KMS-11 (cell line): ENCODE results near the gene GIMAP2.
"Not testable (repeated sequence)": the region's sequence is repeated elsewhere in the genome, so short reads cannot be mapped to it uniquely, and the experiment has no call there.

ENCODE experiments used
- H2AFZ ChIP-seq: fragments of 200-600 bp; sonication (generic); 2 replicates; pipeline ENCODE4 v1.6.1; 2016; ENCODE audit warnings: antibody characterized with exemption, mixed run types, low read depth
- H3K27ac ChIP-seq: fragments of 200-600 bp; sonication (generic); 2 replicates; pipeline ENCODE4 v1.6.1; 2016; ENCODE audit warnings: mild to moderate bottlenecking, mixed run types
- H3K27me3 ChIP-seq: fragments of 200-600 bp; sonication (generic); 2 replicates; pipeline ENCODE4 v1.6.1; 2017; ENCODE audit warnings: mild to moderate bottlenecking, low read depth, mixed run types, moderate library complexity; ENCODE audit not compliant: insufficient read depth
- H3K36me3 ChIP-seq: fragments of 200-600 bp; sonication (generic); 2 replicates; pipeline ENCODE4 v1.6.1; 2017; ENCODE audit warnings: mild to moderate bottlenecking, mixed run types; ENCODE audit not compliant: insufficient read depth
- H3K4me1 ChIP-seq: fragments of 200-600 bp; sonication (generic); 2 replicates; pipeline ENCODE4 v1.6.1; 2016; ENCODE audit warnings: mild to moderate bottlenecking, low read depth, mixed run types; ENCODE audit not compliant: poor library complexity, severe bottlenecking
- H3K4me2 ChIP-seq: fragments of 200-600 bp; sonication (generic); 2 replicates; pipeline ENCODE4 v1.7.0; 2016; ENCODE audit warnings: mild to moderate bottlenecking, mixed run types
- H3K4me3 ChIP-seq: fragments of 200-600 bp; sonication (generic); IDR thresholded peaks from 2 replicates; pipeline ENCODE4 v1.6.1; 2017; ENCODE audit warnings: low read depth, low read length, mixed read lengths; ENCODE audit not compliant: insufficient read depth
- H3K79me2 ChIP-seq: fragments of 200-600 bp; sonication (generic); 2 replicates; pipeline ENCODE4 v1.6.1; 2016; ENCODE audit warnings: low read depth, mixed run types; ENCODE audit not compliant: insufficient read depth
- H3K9ac ChIP-seq: fragments of 200-600 bp; sonication (generic); 2 replicates; pipeline ENCODE4 v1.6.1; 2016; ENCODE audit warnings: mild to moderate bottlenecking, mixed run types
- H4K20me1 ChIP-seq: fragments of 200-600 bp; sonication (generic); 2 replicates; pipeline ENCODE4 v1.6.1; 2016; ENCODE audit warnings: mild to moderate bottlenecking, mixed run types; ENCODE audit not compliant: insufficient read depth
- TF ChIP-seq, protein P1 (sequence below): fragments of 200-600 bp; sonication (generic); conservative IDR thresholded peaks from 2 replicates; pipeline ENCODE4 v1.6.1; 2017; ENCODE audit warnings: low read depth, mild to moderate bottlenecking, antibody characterized with exemption, low read length, moderate library complexity, mixed read lengths

The GIMAP2 gene

DNA sequence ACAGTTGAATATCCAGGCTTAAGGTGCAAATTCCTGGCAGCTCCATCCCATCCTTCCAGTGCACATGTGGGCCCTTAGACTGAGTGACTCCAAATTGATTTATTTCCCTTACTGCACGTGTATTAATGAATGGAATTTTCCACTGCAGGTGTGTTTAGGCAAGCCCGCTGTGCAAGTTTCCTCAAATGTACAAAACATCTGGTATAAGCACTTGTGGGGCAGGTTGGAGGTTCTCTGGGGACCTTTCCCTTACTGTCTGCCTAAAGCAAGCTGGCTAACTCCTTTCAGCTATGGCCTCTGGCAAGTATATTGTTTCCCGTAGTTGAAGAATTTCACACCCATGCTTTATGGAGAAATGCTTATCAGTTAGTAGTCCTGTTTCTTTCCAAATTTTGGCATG lies 28.0 kb upstream of the GIMAP2 start:
- no peaks in the 10 kb centered on the region for H4K20me1 ChIP-seq
- H2AFZ ChIP-seq, result no peak overlapping the region
- no peak overlapping the region for H3K27ac ChIP-seq
- no peak overlapping the region for H3K9ac ChIP-seq
- H3K4me1 ChIP-seq, result no peaks in the 10 kb centered on the region
- no peaks in the 10 kb centered on the region for H3K79me2 ChIP-seq
- H3K4me3 ChIP-seq, result no peak overlapping the region
- no peaks in the 10 kb centered on the region for H3K27me3 ChIP-seq
- TF ChIP-seq, protein P1, sequence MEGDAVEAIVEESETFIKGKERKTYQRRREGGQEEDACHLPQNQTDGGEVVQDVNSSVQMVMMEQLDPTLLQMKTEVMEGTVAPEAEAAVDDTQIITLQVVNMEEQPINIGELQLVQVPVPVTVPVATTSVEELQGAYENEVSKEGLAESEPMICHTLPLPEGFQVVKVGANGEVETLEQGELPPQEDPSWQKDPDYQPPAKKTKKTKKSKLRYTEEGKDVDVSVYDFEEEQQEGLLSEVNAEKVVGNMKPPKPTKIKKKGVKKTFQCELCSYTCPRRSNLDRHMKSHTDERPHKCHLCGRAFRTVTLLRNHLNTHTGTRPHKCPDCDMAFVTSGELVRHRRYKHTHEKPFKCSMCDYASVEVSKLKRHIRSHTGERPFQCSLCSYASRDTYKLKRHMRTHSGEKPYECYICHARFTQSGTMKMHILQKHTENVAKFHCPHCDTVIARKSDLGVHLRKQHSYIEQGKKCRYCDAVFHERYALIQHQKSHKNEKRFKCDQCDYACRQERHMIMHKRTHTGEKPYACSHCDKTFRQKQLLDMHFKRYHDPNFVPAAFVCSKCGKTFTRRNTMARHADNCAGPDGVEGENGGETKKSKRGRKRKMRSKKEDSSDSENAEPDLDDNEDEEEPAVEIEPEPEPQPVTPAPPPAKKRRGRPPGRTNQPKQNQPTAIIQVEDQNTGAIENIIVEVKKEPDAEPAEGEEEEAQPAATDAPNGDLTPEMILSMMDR, result no peak
- H3K4me2 ChIP-seq, result no peak overlapping the region
- no peaks in the 10 kb centered on the region for H3K36me3 ChIP-seq

DNA sequence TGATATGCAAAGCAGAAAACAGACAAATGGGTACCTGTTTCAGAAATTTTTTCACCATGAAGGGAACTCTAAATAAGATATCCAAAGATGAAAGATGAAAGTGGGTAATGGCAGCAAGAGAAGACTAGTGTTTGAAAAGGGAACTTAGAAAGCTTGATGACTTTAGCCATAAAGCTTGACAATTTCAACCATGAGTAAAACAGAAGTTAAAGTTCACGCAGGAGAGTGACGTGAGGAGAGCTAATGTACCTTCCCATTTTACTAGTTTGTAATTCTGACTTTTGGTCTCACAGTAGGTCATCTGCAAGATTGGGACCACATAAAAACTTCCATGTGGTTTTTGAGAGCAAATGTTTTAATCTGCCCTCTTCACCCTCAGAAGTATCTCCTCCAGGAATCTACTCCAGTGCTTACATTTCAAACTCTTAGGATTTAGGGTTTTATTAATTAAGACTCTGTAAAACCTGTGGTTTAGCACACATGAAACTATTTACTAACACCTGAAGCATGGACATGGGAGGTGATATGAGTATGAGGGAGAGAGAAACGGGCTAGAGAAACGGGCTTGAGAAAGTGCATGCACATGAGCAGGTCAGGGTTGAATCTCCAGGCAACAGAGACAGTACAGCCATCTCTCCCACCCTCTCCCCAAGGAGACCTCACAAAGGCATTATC lies 24.4 kb upstream of the GIMAP2 start:
- no peak overlapping the region for H2AFZ ChIP-seq
- TF ChIP-seq, protein P1, result no peak
- no peaks in the 10 kb centered on the region for H3K4me1 ChIP-seq
- H4K20me1 ChIP-seq, result no peaks in the 10 kb centered on the region
- no peaks in the 10 kb centered on the region for H3K36me3 ChIP-seq
- H3K9ac ChIP-seq, result no peak overlapping the region
- H3K4me2 ChIP-seq, result no peak overlapping the region
- H3K4me3 ChIP-seq, result no peak overlapping the region
- H3K27ac ChIP-seq, result no peak overlapping the region
- no peaks in the 10 kb centered on the region for H3K79me2 ChIP-seq
- no peaks in the 10 kb centered on the region for H3K27me3 ChIP-seq

DNA sequence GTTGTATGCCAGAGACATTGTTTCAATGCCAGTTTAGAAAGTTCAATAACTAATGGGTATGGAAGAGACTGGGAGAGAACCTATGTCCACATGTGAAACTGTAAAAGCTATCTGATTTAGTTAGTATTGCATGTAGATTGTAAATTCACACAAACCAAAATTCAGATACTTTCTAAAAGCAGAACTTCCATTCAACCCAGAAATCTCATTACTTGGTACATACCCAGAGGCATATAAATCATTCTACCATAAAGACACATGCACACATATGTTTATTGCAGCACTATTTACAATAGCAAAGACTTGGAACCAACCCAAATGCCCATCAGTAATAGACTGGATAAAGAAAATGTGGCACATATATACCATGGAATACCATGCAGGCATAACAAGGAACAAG lies 22.7 kb upstream of the GIMAP2 start:
- H3K27ac ChIP-seq, H3K4me3 ChIP-seq, H3K9ac ChIP-seq, H4K20me1 ChIP-seq, H3K27me3 ChIP-seq, H2AFZ ChIP-seq, H3K4me1 ChIP-seq, H3K36me3 ChIP-seq, H3K79me2 ChIP-seq, H3K4me2 ChIP-seq: not testable (repeated sequence)

DNA sequence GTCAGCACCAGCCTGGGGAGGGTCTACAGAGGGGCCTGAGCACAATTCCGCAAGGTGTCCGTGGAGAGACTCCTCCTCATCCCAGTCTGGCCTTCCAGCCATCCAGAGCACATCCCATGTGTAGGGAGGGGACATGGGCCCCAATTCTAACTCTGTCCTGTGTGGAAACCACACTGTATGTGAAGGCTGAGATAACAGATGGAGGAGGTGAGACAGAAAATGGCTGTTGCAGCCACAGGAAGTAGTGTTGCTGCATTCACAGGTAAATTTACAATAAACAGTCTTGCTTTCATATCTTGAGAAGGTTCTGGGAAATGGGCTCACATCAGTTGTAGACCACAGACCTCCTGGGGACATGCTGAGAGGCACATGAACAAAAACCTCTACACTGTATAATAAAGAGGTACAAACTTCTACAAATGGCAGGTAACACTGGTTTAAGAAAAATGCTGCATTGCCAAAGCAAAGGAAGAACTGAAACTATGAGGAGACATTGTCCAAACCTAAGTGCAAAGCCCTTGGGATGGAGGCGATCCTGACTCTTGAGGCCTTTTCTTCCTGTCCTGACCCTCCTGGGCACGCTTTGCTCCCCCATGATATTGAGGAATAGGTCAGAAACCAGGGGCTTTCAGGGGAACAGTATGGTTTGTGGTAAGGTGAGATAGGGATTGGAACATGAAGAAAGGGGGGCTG lies 21.6 kb upstream of the GIMAP2 start:
- no peaks in the 10 kb centered on the region for H3K4me1 ChIP-seq
- H3K9ac ChIP-seq, result no peak overlapping the region
- no peak overlapping the region for H3K4me3 ChIP-seq
- H3K27ac ChIP-seq, result no peak overlapping the region
- no peaks in the 10 kb centered on the region for H3K27me3 ChIP-seq
- TF ChIP-seq, protein P1, result no peak
- H4K20me1 ChIP-seq, result no peaks in the 10 kb centered on the region
- H2AFZ ChIP-seq, result no peak overlapping the region
- no peak overlapping the region for H3K4me2 ChIP-seq
- no peaks in the 10 kb centered on the region for H3K36me3 ChIP-seq
- no peaks in the 10 kb centered on the region for H3K79me2 ChIP-seq
